GM19467 (cell line): ENCODE measurements around the gene RAD54L.
"Not testable (repeated sequence)": the region's sequence is repeated elsewhere in the genome, so short reads cannot be mapped to it uniquely, and the experiment has no call there.

ENCODE experiments used
- ATAC-seq: cut with Tn5 transposase; IDR thresholded peaks from one replicate; pipeline ENCODE4 v1.9.1; 2021; ENCODE audit warnings: mild to moderate bottlenecking, moderate library complexity; ENCODE audit not compliant: unreplicated experiment

Gene RAD54L

DNA sequence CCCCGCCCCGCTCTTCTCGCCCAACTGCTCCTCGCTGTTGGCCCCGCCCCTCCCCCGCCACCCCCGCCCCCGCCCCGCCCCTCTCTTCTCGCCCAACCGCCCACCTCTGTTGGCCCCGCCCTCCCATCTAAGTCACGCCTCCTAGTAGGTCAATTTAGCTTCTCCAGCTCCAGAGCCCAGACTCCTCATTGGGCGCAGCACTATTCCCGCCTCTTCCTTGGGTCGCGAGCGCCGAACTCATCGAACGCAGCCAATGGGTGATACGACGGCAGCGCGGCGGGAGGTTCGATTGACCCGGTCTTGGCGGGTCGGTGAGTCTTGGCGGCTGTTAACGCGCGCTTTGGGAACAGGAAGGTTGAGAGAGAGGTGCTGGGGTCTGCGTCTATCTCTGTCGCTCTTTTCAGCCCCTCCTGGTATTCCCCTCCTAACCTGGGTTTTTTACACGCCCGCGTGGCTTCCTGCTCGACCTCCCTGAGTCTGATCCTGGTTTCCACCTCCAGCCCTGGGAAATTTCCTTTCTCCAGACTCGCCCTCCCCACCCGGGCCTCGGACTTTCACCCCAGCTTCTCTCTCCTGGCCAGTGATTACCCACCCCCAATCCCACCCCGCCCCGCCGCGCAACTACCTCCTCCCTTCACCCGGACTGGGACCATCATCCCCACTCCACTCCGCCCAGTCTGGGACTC lies at the start of gene RAD54L:
Gene RAD54L (plus strand): TSS at position 328 of the 686 bp plus-strand sequence. CDS start 643 bp downstream, outside the sequence.
- ATAC-seq, result peak; percentile 95

DNA sequence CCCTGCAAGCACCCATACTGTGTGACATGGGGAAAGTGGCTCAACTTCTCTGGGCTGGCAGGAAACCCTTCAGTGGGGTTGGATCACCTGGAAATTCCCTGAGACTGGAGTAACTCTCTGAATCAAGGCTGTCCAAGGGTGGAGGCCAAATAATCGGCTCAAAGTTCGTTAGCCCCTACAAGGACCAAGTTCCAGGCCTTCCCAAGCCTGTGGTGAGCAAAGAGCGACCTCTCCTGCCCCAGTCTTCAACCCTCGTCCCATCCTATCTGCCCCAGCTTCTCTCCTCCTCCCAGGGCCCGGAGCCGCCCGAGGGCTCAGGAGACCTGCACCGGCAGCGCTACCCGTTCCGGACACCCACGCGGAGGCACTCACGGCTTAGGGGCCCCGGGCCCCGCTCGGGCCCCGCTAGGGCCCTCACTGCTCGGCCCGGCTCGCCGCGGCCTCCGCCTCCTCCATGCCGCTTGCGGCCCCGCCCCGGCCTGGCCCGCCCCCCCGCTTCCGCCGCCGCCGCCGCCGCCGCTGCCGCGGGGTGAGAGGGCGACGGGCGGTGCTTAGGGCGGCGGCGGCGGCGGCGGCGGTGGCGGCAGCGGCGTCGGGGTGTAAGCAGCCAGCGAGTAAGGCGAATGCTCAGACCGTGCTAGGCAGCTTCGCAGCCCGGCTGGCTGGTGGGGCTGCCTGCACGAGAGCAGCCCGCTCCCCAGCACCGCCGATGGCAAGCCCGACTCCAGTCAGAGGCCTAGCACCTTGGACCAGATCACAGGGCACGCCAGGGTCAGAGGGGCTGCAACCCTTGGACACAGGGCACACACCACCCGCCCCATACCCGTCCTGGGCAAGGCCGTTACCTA lies 49.4 kb upstream of the RAD54L start, which contains the start of gene POMGNT1:
Gene POMGNT1 (minus strand): TSS at position 471 of the 848 bp plus-strand sequence. CDS start 613 bp downstream, outside the sequence.
- peak; percentile 74 for ATAC-seq

DNA sequence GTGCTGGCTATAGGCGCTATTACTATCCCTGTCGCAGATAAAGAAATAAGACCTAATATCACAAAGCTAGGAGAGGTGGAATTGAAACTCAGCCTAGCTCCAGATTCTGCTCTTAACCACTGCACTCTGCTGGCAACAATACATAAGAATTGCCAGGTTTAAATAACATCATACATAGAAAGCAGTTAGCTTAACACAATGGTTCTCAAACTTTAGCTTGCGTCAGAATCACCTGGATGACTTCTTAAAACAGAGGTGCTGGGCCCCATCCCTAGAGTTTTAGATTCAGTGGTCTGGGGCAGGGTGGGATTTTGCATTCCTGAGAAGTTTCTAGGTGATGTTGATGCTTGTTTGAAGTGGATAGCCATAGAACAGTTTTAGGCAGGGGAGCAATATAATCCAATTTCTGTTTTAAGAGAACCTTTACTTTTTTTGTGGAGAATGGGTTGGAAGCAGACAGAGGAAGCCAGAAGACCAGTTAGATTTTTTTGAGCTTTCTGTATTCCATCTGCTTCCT lies 48.3 kb upstream of the RAD54L start:
- ATAC-seq, result no peak

DNA sequence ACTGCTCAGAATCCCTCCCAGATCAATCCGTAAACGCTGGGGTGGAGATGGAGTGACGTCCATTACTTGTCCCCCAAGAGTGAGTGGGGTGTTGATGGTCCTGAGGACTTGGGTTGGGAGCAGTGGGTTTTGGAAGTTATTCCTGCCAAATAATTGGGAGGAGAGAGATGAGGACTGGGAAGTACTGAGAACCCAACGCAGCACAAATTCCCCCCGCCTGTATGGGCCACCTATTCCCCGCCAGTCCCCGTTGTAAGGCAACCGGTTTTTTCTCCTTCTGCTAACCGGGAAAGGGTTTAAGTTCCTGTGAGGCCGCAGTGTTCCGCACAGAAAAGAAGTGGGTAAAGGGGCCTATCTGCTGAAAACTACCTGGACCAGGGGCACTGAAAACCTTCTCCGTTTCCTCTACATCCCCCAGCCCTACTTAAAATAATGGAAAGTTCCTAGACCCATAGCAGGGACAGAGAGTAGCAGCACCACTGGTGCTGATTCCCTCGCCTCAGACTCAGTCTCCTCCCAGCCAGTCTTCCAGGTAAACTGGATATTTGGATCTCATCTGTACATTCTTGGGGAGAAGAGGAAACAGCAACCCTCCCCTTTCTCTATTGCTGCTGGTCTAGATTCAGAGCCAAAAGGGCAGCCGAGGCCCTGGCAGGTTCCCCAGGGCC lies 43.7 kb upstream of the RAD54L start:
- ATAC-seq, result no peak

DNA sequence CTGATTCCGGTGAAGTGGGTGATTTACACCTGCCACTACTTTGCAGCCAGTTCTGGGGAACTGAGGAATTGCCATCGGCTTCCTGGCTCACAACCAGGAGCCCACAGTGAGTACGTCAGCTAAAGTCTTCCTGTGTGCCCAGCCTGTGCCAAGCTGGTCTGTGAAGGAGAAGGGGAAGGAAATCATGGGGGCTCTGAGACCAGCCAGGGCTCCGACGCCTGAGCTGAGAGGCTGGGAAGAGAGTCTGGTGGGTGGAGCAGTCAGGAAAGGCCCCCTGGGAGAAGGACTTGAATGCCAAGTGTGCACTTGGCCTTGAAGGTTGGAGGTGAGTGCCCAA lies 43.2 kb upstream of the RAD54L start:
- no peak for ATAC-seq

DNA sequence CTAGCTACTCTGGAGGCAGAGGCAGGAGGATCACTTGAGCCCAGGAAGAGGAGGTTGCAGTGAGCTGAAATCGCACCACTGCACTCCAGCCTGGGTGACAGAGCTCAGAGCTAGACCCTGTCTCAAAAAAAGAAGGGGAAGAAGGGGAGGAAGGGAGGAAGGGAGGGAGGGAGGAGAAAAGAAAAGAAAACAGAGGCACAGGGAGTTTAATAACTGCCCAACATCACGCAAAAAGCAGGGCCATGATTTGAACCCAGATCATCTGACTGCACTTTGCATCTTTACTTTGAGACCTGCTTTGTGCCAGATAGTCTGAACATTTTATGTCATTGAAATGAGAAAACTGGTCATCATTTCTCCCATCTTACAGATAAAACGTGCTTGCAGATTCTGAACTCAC lies 42.4 kb upstream of the RAD54L start:
- ATAC-seq, result no peak

DNA sequence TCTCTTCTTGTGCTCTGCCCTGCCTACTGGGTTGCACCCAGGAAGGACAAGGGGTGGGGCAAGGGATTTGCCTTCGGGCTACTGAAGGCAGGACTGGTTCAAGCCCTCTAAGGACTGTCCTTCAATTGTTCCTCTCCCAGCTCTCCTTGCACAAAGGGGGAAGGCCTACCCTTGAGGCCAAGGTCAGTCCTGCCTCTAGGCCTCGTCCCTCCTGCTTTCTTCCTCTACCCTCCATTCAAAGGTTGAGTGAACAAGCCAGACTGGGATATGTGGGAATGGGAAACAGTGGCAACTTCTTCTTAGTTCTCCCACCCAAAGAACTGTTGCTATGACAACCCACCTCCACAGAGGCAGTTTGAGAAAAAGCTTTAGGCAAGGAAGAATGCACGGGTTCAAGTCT lies 41.8 kb upstream of the RAD54L start:
- no peak for ATAC-seq

DNA sequence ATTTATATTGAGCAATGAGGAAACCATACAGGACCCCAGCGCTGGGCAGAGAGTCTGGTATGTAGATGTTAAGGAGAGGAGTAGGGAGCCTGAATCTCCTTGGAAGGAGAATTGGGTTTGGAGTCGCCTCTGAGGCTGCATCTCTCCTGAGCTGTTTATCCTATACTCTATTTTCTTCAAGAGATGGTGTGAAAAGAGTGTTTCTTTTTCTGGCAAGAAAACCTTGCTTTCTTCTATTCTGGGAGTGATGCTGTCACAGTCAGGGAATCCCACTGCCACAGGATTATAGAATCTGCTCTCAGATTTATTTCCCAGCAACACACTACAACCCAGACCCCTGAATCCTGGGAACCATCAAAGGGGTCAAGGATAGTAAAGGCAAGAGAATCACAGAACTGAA lies 41.2 kb upstream of the RAD54L start:
- no peak for ATAC-seq

DNA sequence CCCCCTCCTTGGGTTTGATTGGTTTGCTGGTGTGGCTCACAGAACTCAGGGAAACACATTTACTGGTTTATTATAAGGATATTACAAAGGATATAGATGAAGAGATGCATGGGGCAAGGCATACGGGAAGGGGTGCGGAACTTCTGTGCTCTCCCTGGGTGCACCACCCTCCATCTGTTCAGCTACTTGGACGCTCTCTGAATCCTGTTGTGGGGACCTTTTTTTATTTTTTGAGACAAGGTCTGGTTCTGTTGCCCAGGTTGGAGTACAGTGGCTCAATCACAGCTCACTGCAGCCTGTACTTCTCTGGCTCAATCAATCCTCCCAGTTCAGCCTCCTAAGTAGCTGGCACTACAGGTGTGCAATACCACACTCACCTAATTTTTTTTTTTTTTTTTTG lies 37.0 kb upstream of the RAD54L start:
- ATAC-seq, result no peak

DNA sequence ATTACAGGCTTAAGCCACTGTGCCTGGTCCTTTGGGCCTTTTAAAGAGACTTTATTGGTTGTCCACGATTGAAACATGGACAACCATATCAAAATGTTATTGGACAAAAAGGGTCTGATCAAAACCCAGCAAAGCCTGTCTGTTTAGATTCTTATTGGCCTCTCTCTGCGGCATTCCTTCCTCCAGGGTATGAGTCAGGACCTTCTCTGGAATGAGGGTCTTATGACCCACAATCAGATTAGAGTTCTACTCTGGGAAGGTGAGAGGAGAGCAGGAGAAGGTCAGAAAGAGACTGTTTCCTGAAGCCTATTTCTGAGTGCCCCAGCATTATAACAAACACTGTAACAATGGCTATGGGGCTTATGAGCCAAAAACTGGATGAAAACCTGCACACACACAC lies 36.5 kb upstream of the RAD54L start:
- no peak for ATAC-seq

DNA sequence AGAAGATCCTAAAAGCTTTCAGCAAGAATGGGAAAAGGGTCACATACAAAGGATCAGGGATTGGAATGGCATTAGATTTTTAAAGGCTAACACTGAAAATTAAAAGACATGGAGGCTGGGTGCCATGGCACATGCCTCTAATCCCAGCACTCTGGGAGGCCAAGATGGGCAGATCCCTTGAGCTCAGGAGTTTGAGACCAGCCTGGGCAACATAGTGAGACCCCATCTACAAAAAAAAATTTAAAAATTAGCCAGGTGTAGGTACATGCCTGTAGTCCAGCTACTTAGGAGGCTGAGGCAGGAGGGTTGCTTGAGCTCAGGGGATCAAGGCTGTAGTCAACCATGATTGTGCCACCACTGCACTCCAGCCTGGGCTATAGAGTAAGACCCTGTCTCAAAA lies 32.1 kb upstream of the RAD54L start:
- ATAC-seq, result no peak

DNA sequence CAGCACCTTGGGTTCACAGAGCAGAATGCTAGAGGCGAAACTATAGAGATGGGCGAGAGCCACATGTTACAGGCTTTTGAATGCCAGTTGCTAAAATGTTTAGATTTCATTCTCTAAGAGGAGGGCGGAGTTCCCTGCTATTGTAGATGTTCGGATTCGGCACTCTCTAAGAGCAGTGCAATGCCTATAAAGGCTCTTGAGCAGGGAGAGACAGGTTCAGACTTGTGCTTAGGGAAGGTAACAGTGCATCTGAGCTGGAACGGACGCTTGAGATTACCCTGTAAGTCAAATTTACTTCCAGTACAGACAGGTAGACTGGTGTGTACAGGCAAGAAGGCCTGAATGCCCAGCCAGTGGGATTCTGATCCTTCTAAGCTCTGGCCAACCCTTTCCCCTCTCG lies 29.1 kb upstream of the RAD54L start:
- ATAC-seq, result no peak

DNA sequence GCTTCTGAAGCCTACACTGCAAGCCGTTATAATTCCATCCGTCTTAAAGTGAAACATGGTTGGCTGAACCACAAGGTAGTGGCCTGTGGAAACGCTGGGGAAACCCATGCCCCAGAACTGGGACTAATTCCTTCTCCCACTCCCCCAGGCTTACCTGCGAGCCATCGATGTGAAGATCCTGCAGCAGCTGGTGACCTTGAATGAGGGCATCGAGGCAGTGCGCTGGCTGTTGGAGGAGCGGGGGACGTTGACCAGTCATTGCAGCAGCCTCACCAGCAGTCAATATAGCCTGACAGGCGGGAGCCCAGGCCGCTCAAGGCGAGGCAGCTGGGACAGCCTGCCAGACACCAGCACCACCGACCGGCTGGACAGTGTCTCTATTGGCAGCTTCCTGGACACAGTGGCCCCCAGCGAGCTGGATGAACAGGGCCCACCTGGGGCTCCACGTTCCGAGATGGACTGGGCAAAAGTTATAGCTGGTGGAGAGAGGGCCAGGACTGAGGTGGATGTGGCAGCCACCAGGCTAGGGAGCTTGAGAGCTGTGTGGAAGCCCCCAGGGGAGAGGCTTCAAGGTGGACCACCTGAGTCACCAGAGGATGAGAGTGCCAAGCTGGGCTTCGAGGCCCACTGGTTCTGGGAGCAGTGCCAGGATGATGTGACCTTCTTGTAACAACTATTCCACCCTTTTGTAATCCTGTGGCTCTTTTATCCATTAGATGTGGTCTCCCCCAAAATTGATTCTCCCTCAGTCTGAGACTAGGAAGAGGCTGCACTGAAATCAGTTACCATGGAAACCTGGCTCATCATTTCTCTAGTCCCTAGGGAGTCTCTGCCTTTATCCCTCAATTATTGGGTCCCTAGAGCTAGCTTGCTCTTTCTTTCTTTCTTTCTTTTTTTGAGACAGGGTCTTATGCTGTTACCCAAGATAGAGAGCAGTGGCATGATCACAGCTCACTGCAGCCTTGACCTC lies 27.7 kb upstream of the RAD54L start:
- ATAC-seq, result no peak

DNA sequence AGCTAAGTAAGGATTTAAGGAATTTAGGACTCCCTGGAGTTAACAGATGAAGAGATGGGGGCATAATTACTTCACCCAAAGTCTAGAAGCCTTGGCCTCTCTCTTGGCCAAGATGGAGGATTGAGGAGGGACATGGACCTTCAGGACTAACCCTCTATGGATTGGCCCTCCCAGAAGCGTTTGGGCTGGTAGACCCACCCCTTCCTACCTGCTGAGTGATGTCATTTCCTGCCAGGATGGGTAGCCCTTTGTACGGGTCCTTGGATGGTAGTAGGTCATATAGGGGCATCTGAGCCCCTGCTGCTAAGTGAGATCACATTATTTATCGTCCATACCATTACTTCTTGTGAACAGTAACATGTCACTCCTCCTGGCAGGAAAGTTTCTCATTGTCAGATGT lies 26.8 kb upstream of the RAD54L start:
- ATAC-seq, result no peak

DNA sequence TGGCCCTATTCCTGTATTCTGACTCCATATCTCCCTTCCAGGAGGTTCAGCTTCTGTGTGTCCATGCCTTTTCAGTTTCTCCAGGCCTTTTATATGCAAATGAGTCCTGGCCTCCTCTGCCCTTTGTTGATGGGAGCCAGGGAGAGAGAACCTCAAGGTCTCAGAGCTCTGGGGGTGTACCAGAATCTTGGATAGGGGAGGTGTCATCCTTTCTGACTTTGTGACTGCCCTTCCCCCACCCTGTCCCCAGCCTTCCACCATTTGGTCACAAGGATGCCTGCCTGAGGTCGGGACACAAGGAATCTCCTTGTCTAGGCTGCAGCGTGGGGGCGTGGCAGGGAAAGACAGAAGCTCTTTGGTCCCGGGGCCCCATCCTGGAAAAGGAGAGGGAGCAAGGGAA lies 25.8 kb upstream of the RAD54L start:
- no peak for ATAC-seq

DNA sequence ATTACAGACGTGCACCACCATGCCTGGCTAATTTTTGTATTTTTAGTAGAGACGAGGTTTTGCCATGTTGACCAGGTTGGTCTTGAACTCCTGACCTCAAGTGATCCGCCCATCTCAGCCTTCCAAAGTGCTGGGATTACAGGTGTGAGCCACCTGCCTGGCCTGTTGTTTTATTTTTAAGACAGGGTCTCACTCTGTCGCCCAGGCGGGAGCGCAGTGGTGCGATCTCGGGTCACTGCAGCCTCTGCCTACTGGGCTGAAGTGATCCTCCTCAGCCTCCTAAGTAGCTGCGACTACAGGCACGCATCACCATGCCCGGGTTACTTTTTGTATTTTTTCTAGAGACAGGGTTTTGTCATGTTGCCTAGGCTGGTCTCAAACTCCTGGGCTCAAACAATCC lies 24.5 kb upstream of the RAD54L start:
- ATAC-seq, result not testable (repeated sequence)

DNA sequence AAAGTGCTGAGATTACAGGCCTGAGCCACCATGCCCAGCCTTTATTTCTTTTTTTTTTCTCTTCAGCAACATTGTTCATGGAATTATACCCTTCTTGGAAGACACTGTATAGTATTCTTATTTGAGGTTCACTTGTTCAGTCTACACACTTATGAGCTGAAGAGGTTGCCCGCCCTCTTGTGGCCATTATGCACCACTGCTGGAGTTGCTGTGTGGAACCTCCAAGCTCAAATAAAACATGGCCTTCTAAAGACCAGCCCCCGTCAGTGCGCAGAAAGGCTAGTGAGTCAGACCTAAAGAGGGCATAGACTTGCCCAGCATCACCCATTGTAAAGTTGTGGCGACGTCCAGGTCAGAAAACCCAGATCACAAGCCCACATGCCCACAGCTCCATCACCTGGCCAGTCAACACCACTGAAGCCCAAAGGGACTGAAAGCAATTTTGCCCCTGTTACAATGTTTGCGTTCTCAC lies 24.1 kb upstream of the RAD54L start:
- no peak for ATAC-seq

DNA sequence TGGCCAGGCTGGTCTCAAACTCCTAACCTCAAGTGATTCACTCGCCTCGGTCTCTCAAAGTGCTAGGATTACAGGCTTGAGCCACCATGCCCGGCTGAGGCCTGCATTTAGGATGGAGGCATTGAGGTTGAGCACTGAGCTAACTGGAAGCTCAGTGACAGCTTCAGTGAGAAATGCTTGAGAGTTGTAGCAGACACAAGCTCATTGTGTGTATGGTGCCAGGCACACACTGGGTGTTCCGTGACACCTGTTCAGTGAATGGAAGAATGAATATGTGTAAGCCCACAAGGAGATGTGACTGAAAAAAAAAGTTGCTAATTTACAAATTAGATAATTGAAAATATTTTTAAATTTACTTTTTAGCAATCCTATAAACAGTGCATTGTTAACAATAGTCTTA lies 22.6 kb upstream of the RAD54L start:
- ATAC-seq, result no peak

DNA sequence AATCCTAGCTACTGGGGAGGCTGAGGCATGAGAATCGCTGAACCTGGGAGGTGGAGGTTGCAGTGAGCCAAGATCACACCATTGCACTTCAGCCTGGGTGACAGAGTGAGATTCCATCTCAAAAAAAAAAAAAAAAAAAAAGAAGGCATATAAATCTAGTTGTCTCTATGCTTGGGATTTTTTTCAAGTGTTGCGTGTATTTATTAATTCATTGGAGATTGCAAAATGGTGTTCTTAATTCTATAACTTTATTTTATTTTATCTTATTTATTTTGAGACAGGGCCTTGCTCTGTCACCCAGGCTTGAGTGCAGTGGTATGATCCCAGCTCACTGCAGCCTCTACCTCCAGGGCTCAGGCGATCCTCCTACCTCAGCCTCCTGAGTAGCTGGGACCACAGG lies 16.3 kb upstream of the RAD54L start:
- ATAC-seq, result not testable (repeated sequence)

DNA sequence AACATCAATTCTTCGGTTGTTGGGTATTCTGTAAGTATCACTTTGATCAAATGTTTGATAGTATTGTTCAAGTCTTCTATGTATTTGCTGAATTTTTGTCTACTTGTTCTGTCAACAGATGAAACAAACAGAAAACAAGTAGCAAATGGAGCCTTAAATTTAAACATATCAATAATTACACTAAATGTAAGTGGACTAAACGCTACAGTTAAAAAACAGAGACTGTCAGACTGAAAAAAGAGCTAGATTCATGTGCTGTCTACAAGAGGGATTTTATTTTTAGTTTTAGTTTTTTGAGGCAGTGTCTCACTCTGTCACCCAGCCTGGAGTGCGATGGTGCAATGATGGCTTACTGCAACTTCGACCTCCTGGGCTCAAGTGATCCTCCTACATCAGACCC lies 10.7 kb upstream of the RAD54L start:
- no peak for ATAC-seq
